Measurements from ENCODE around the gene SCFD2.

DNA sequence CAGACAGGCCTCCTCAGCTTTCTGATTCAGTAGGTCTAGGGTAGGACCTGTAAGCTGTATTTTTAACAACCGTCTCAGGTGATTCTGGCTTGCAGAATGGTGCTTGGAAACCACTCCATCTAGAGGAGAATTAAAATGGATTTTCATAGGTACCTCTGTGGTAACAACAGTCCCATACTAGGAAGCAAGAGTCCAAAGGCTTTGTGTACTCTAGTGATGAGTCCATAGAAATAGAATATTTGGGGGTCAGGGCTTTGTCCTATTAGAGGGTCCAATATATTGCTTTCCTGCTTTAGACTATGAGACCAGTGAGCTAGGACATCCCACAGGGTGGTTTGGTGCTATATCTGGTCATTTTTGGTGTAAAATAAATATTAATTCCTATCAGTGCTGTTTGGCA, 242.0 kb downstream of the SCFD2 start:
- TF ChIP-seq EZH2 (IDR thresholded peaks at IDR 0.05; ENCODE audit: borderline replicate concordance, low read depth, low read length, poor library complexity, severe bottlenecking) = no peak
- TF ChIP-seq, protein P1, sequence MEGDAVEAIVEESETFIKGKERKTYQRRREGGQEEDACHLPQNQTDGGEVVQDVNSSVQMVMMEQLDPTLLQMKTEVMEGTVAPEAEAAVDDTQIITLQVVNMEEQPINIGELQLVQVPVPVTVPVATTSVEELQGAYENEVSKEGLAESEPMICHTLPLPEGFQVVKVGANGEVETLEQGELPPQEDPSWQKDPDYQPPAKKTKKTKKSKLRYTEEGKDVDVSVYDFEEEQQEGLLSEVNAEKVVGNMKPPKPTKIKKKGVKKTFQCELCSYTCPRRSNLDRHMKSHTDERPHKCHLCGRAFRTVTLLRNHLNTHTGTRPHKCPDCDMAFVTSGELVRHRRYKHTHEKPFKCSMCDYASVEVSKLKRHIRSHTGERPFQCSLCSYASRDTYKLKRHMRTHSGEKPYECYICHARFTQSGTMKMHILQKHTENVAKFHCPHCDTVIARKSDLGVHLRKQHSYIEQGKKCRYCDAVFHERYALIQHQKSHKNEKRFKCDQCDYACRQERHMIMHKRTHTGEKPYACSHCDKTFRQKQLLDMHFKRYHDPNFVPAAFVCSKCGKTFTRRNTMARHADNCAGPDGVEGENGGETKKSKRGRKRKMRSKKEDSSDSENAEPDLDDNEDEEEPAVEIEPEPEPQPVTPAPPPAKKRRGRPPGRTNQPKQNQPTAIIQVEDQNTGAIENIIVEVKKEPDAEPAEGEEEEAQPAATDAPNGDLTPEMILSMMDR (conservative IDR thresholded peaks at IDR 0.05; ENCODE audit: low read depth, low read length) = no peak

All from A673 (cell line).